GM23338 (cell line): ENCODE results near the gene CNOT6L. TPM values are rescaled to one million over a fixed set of nuclear protein-coding genes. Genes with fewer than 3 reads are reported as not detected.
A peak's percentile ranks its signal among the peaks of the same experiment; 100 is the strongest.

Experiments
- ATAC-seq: fragments of 200-7000 bp; cut with Tn5 transposase; 3 replicates; pipeline ENCODE4 v1.9.1; 2020
- DNase-seq: peaks from one replicate; pipeline ENCODE4 v3.0.0-alpha.2; 2015; ENCODE audit warnings: low spot score
- H2AFZ ChIP-seq: fragments of 200-600 bp; sonication (generic); 2 replicates; pipeline ENCODE4 v1.8.0; 2016; ENCODE audit warnings: antibody characterized with exemption, mild to moderate bottlenecking, moderate library complexity
- H3F3A ChIP-seq: fragments of 200-600 bp; sonication (generic); replicated peaks from 2 replicates; pipeline ENCODE4 v1.8.0; 2017; ENCODE audit warnings: antibody characterized with exemption, mixed run types, low read depth
- H3K27ac ChIP-seq: fragments of 200-600 bp; sonication (generic); 2 replicates; pipeline ENCODE4 v1.6.1; 2016; ENCODE audit warnings: low read depth
- H3K27me3 ChIP-seq: fragments of 200-600 bp; sonication (generic); 2 replicates; pipeline ENCODE4 v1.8.0; 2016; ENCODE audit warnings: mild to moderate bottlenecking, mixed run types, moderate library complexity; ENCODE audit not compliant: insufficient read depth
- H3K36me3 ChIP-seq: fragments of 200-600 bp; sonication (generic); 2 replicates; pipeline ENCODE4 v1.8.0; 2016; ENCODE audit warnings: mild to moderate bottlenecking; ENCODE audit not compliant: insufficient read depth
- H3K4me1 ChIP-seq: fragments of 200-600 bp; sonication (generic); 2 replicates; pipeline ENCODE4 v1.8.0; 2016; ENCODE audit warnings: mild to moderate bottlenecking, moderate library complexity; ENCODE audit not compliant: insufficient read depth
- H3K4me2 ChIP-seq: fragments of 200-600 bp; sonication (generic); 2 replicates; pipeline ENCODE4 v1.7.1; 2017; ENCODE audit warnings: mixed run types
- H3K4me3 ChIP-seq: fragments of 200-600 bp; sonication (generic); 2 replicates; pipeline ENCODE4 v1.6.1; 2016; ENCODE audit warnings: mixed run types
- H3K79me2 ChIP-seq: fragments of 200-600 bp; sonication (generic); replicated peaks from 2 replicates; pipeline ENCODE4 v1.8.0; 2017; ENCODE audit warnings: mild to moderate bottlenecking; ENCODE audit not compliant: insufficient read depth
- H3K9me2 ChIP-seq: fragments of 200-600 bp; sonication (generic); 2 replicates; pipeline ENCODE4 v1.8.0; 2017; ENCODE audit not compliant: insufficient read depth
- H4K20me1 ChIP-seq: fragments of 200-600 bp; sonication (generic); replicated peaks from 2 replicates; pipeline ENCODE4 v1.8.0; 2017; ENCODE audit warnings: mild to moderate bottlenecking; ENCODE audit not compliant: insufficient read depth
- H3K27ac Mint-ChIP-seq: 2 replicates; pipeline ENCODE4 v1.8.0; 2020; ENCODE audit warnings: inconsistent platforms, mild to moderate bottlenecking, moderate library complexity, mixed read lengths
- H3K27me3 Mint-ChIP-seq: 3 replicates; pipeline ENCODE4 v1.8.0; 2022; ENCODE audit warnings: low read depth, mild to moderate bottlenecking, moderate library complexity, mixed read lengths, inconsistent platforms; ENCODE audit not compliant: insufficient read depth, poor library complexity
- H3K36me3 Mint-ChIP-seq: 3 replicates; pipeline ENCODE4 v1.8.0; 2021; ENCODE audit warnings: low read depth, mild to moderate bottlenecking, inconsistent platforms, moderate library complexity, mixed read lengths
- H3K4me1 Mint-ChIP-seq: 3 replicates; pipeline ENCODE4 v1.8.0; 2020; ENCODE audit warnings: mild to moderate bottlenecking, inconsistent platforms, mixed read lengths
- H3K4me3 Mint-ChIP-seq: 3 replicates; pipeline ENCODE4 v1.8.0; 2021; ENCODE audit warnings: moderate library complexity, mild to moderate bottlenecking, inconsistent platforms, mixed read lengths
- H3K9me3 Mint-ChIP-seq: 3 replicates; pipeline ENCODE4 v1.8.0; 2020; ENCODE audit warnings: moderate library complexity, mild to moderate bottlenecking, inconsistent platforms, mixed read lengths
- CREB1 ChIP-seq: fragments of 250-450 bp; sonication (Bioruptor Pico); IDR thresholded peaks from 2 replicates; pipeline ENCODE4 v1.5.0; 2020; ENCODE audit warnings: low read depth, mild to moderate bottlenecking, moderate library complexity
- CTCF ChIP-seq, 2 experiments: fragments of 200-600 bp in 1 of 2; sonication (generic) in 1 of 2; conservative IDR thresholded peaks; 2 replicates each; pipeline versions ENCODE4 v1.5.1 to v1.6.1; 2016 to 2017; ENCODE audit warnings: antibody characterized with exemption in 2 of 2, low read depth in 2 of 2, mild to moderate bottlenecking in 2 of 2, moderate library complexity in 1 of 2
- EZH2 ChIP-seq: fragments of 200-600 bp; sonication (generic); IDR thresholded peaks from one replicate; pipeline ENCODE4 v1.8.0; 2017; ENCODE audit warnings: antibody characterized with exemption, mild to moderate bottlenecking, low read depth; ENCODE audit not compliant: unreplicated experiment
- POLR2AphosphoS5 ChIP-seq: IDR thresholded peaks from 2 replicates; pipeline ENCODE4 v1.6.1; 2016; ENCODE audit warnings: antibody characterized with exemption, low read depth
- REST ChIP-seq: IDR thresholded peaks from one replicate; pipeline ENCODE4 v1.6.1; 2018; ENCODE audit warnings: antibody characterized with exemption; ENCODE audit not compliant: unreplicated experiment
- ZNF462 ChIP-seq: fragments of 250-450 bp; sonication (Bioruptor Pico); IDR thresholded peaks from 2 replicates; pipeline ENCODE4 v1.5.0; 2020; ENCODE audit warnings: mild to moderate bottlenecking, moderate library complexity
- polyA plus RNA-seq: library from polyadenylated mRNA; unstranded; fragments of >200 nt; fragmentation: Nextera tagmentation; extraction: Ambion mirVana; gene quantifications from 2 replicates; pipeline ENCODE4 v1.2.1, GENCODE V29; 2016
- total RNA-seq: library from RNA; depleted of rRNA; stranded (reverse); fragments of >200 nt; shearing (Covaris generic); gene quantifications from 2 replicates; pipeline ENCODE4 v1.2.3, GENCODE V29; 2014

CNOT6L gene
- total and polyA plus RNA-seq, 2 experiments from 2014 or later: 3.2 to 13.9 TPM

- Mint-ChIP-seq H3K27ac (peak overlapping the region; percentile 94), H3K36me3 (no peaks in the 10 kb centered on the region; the same call in 2 of the 3 replicates), H3K27me3 (peaks cover 12% of the 10 kb centered on the region), H3K4me1 (peaks cover 12% of the 10 kb centered on the region), H3K4me3 (peak overlapping the region; percentile 96), H3K9me3 (no peaks in the 10 kb centered on the region)
- Histone ChIP-seq H3K27ac (peak overlapping the region; percentile 72; the same call in 1 of the 2 replicates), H3K36me3 (no peaks in the 10 kb centered on the region), H3K9me2 (no peaks in the 10 kb centered on the region), H3K4me1 (peaks cover 12% of the 10 kb centered on the region), H2AFZ (peak overlapping the region; percentile 94), H3F3A (0 out of 2 replicates have a peak, but pooled peaks cover 6% of the 10 kb centered on the region), H3K27me3 (no peaks in the 10 kb centered on the region), H3K79me2 (peaks cover 21% of the 10 kb centered on the region; the same call in 1 of the 2 replicates), H3K4me3 (peak overlapping the region; percentile 95), H3K4me2 (peak overlapping the region; percentile 82), H4K20me1 (peaks cover 18% of the 10 kb centered on the region)
- DNase-seq (peak; percentile 95), ATAC-seq (peak; percentile 78)
- TF ChIP-seq POLR2AphosphoS5 (peak; percentile 81), CTCF (conservative IDR thresholded peaks at IDR 0.05; ENCODE audit: low read depth in 2 of 2) (no peak), CREB1 (CRISPR knock-in tag) (peak; percentile 80), REST (no peak)
These were observed 878 bp upstream of the CNOT6L start for GRCh38 chr4:77819843-77820648.

- H3K9me2 ChIP-seq: no peaks in the 10 kb centered on the region
- H3K27me3 ChIP-seq: no peaks in the 10 kb centered on the region
- DNase-seq (peak; percentile 13), ATAC-seq (peak; percentile 12)
- H3K27ac Mint-ChIP-seq: no peak overlapping the region
- peak overlapping the region; percentile 97 for H2AFZ ChIP-seq
- H4K20me1 ChIP-seq: peaks cover 18% of the 10 kb centered on the region
- H3K4me3 ChIP-seq: peak overlapping the region; percentile 95
- TF ChIP-seq EZH2: peak; percentile 5
- no peak for TF ChIP-seq CREB1 (CRISPR knock-in tag)
- TF ChIP-seq ZNF462 (CRISPR knock-in tag): no peak
- no peaks in the 10 kb centered on the region for H3K9me3 Mint-ChIP-seq
- H3K79me2 ChIP-seq: peaks cover 26% of the 10 kb centered on the region; the same call in 1 of the 2 replicates
- H3K4me3 Mint-ChIP-seq: peak overlapping the region; percentile 96
- H3K36me3 Mint-ChIP-seq: no peaks in the 10 kb centered on the region; the same call in 2 of the 3 replicates
- peak overlapping the region; percentile 90 for H3K4me2 ChIP-seq
- peaks cover 12% of the 10 kb centered on the region for H3K27me3 Mint-ChIP-seq
- H3K4me1 ChIP-seq: peaks cover 12% of the 10 kb centered on the region
- 0 out of 2 replicates have a peak, but pooled peaks cover 6% of the 10 kb centered on the region for H3F3A ChIP-seq
- peaks cover 12% of the 10 kb centered on the region for H3K4me1 Mint-ChIP-seq
- H3K27ac ChIP-seq: no peak overlapping the region
- no peaks in the 10 kb centered on the region for H3K36me3 ChIP-seq
These were observed 255 bp upstream of the CNOT6L start for GRCh38 chr4:77819404-77819842.
